Ovary (tissue), 3 donors: ENCODE data around the gene SLC19A2.
A peak's percentile ranks its signal among the peaks of the same experiment; 100 is the strongest.

ENCODE experiments used
- CTCF ChIP-seq, 3 donors: fragments of 450-650 bp in 2 of 3; fragments of 200-600 bp in 1 of 3; IDR thresholded peaks; one replicate each; pipeline versions ENCODE4 v1.5.1 to v1.8.0; 2016 to 2022; ENCODE audit warnings: antibody characterized with exemption in 3 of 3, mild to moderate bottlenecking in 1 of 3
- EP300 ChIP-seq: sonication (generic); formaldehyde crosslinking; IDR thresholded peaks from one replicate; pipeline ENCODE4 v1.6.1; 2017; ENCODE audit warnings: antibody characterized with exemption
- POLR2A ChIP-seq: fragments of 450-650 bp; IDR thresholded peaks from one replicate; pipeline ENCODE4 v1.6.1; 2017; ENCODE audit warnings: antibody characterized with exemption, mild to moderate bottlenecking, moderate library complexity
- donor health status: DM: no; HTN: no; CAD: no.

- TF ChIP-seq EP300 (peak; percentile 34), CTCF (IDR thresholded peaks at IDR 0.05) (no peak), POLR2A (no peak)
Measured at GRCh38 chr1:169511316-169512005, 25.7 kb upstream of the SLC19A2 start.
